Activated CD8-positive, alpha-beta memory T cell treated with anti-CD3 and anti-CD28 coated beads for 4 hours (primary cell): Measurements from ENCODE around the gene PCDHB10.
"Not testable (repeated sequence)": the region's sequence is repeated elsewhere in the genome, so short reads cannot be mapped to it uniquely, and the experiment has no call there.

Experiments
- DNase-seq, 2 donors: peaks; one replicate each; pipeline ENCODE4 v3.0.0-alpha.2; 2020; ENCODE audit warnings: low read depth in 2 of 2

The PCDHB10 gene

DNA sequence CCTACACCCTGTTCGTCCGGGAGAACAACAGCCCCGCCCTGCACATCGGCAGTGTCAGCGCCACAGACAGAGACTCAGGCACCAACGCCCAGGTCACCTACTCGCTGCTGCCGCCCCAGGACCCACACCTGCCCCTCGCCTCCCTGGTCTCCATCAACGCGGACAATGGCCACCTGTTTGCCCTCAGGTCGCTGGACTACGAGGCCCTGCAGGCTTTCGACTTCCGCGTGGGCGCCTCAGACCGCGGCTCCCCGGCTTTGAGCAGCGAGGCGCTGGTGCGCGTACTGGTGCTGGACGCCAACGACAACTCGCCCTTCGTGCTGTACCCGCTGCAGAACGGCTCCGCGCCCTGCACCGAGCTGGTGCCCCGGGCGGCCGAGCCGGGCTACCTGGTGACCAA is 3.5 kb upstream of the PCDHB10 start:
- not testable (repeated sequence) for DNase-seq

DNA sequence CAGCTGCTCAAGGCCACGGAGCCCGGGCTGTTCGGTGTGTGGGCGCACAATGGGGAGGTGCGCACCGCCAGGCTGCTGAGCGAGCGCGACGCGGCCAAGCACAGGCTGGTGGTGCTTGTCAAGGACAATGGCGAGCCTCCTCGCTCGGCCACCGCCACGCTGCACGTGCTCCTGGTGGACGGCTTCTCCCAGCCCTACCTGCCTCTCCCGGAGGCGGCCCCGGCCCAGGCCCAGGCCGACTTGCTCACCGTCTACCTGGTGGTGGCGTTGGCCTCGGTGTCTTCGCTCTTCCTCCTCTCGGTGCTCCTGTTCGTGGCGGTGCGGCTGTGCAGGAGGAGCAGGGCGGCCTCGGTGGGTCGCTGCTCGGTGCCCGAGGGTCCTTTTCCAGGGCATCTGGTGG is 3.0 kb upstream of the PCDHB10 start:
- not testable (repeated sequence) for DNase-seq

DNA sequence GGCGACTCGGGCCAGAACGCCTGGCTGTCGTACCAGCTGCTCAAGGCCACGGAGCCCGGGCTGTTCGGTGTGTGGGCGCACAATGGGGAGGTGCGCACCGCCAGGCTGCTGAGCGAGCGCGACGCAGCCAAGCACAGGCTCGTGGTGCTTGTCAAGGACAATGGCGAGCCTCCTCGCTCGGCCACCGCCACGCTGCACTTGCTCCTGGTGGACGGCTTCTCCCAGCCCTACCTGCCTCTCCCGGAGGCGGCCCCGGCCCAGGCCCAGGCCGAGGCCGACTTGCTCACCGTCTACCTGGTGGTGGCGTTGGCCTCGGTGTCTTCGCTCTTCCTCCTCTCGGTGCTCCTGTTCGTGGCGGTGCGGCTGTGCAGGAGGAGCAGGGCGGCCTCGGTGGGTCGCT is 2.2 kb downstream of the PCDHB10 start:
- not testable (repeated sequence) for DNase-seq

DNA sequence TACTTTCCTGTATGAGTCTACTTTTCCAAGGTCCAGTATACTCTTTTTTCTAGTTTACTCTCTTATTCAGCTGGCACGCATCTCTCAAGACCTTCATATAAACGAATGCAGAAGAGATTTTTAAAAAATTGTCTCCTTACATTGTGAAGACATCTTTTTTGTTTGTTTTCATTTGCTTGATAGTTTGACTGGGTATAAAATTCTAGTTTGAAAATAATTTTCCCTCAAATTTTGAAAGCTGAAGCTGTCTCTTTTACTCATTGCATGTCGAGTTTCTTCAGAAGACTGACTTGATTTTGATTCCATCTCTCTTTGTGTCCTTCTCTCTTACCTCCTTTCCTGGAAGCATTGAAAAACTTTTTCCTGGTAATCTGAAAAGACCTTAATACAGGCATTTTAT is 4.2 kb downstream of the PCDHB10 start:
- DNase-seq: no peak

DNA sequence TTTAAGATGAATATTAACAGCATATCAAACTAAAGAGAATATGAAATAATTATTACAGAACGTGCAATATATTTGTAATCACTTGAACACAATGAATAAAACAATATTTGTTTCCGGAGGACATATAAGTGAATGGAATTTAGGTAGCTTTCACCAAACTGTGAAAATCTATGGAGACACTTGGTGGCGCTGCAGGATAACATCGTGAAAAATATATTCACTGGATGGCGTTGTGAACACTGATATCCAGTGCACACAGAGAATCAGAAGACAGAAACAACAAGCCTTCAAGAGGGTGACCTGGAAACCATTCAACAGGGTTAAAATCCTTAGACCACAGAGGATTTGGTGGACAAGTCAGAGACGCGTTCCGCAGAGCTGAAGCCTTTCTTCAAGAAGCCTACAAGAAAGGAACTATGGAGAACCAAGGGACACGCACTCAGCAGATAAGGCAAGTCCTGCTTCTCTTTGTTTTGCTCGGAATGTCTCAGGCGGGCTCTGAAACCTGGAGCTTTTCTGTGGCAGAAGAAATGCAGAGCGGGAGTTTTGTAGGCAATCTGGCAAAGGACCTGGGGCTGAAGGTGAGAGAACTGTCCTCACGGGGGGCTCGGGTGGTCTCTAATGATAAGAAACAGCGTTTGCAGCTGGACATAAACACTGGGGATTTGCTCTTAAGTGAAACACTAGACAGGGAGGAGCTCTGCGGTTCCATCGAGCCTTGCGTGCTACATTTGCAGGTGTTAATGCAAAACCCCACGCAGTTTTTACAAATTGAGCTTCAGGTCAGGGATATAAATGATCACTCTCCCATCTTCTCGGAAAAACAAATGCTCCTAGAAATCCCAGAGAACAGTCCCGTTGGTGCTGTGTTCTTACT is 7.4 kb downstream of the PCDHB10 start, which contains the start of gene PCDHB11:
Gene PCDHB11, plus strand, starts transcription at position 269 of the 877 bp plus-strand sequence. Its CDS starts 148 bp downstream, at position 417.
- DNase-seq: no peak

DNA sequence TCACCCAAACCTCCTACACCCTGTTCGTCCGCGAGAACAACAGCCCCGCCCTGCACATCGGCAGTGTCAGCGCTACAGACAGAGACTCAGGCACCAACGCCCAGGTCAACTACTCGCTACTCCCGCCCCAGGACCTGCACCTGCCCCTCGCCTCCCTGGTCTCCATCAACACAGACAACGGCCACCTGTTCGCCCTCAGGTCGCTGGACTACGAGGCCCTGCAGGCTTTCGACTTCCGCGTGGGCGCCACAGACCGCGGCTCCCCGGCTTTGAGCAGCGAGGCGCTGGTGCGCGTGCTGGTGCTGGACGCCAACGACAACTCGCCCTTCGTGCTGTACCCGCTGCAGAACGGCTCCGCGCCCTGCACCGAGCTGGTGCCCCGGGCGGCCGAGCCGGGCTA is 9.0 kb downstream of the PCDHB10 start:
- DNase-seq: not testable (repeated sequence)

DNA sequence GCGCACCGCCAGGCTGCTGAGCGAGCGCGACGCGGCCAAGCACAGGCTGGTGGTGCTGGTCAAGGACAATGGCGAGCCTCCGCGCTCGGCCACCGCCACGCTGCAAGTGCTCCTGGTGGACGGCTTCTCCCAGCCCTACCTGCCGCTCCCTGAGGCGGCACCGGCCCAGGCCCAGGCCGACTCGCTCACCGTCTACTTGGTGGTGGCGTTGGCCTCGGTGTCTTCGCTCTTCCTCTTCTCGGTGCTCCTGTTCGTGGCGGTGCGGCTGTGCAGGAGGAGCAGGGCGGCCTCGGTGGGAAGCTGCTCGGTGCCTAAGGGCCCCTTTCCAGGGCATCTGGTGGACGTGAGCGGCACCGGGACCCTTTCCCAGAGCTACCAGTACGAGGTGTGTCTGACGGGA is 9.5 kb downstream of the PCDHB10 start:
- DNase-seq: not testable (repeated sequence)

DNA sequence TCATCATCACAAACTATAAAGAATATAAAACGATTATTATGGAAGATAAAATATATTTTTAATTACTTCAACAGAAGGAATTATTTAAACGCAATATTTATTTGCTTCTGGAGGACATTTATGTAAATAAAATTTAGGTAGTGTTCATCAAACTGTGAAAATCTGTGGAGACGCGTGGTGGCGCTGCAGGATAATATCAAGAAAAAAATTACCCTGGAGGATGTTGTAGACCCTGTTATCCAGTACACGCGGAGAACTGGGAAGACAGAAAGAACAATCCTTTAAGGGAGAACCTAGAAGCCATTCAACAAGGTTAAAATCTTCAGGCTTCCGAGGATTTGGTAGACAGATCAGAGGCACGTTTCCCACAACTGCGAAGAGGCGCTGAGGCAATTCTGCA is 16.3 kb downstream of the PCDHB10 start, which contains the start of gene PCDHB12:
Gene PCDHB12, plus strand, starts transcription at position 242 of the 400 bp plus-strand sequence. CDS start 189 bp downstream, outside the sequence.
- no peak for DNase-seq

DNA sequence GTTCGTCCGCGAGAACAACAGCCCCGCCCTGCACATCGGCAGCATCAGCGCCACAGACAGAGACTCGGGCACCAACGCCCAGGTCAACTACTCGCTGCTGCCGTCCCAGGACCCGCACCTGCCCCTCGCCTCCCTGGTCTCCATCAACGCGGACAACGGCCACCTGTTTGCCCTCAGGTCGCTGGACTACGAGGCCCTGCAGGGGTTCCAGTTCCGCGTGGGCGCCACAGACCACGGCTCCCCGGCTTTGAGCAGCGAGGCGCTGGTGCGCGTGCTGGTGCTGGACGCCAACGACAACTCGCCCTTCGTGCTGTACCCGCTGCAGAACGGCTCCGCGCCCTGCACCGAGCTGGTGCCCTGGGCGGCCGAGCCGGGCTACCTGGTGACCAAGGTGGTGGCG is 18.1 kb downstream of the PCDHB10 start:
- DNase-seq: not testable (repeated sequence)

DNA sequence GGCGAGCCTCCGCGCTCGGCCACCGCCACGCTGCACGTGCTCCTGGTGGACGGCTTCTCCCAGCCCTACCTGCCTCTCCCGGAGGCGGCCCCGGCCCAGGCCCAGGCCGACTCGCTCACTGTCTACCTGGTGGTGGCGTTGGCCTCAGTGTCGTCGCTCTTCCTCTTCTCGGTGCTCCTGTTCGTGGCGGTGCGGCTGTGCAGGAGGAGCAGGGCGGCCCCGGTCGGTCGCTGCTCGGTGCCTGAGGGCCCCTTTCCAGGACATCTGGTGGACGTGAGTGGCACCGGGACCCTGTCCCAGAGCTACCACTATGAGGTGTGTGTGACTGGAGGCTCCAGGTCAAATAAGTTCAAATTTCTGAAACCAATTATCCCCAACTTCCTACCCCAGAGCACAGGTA is 18.7 kb downstream of the PCDHB10 start:
- DNase-seq: not testable (repeated sequence)

DNA sequence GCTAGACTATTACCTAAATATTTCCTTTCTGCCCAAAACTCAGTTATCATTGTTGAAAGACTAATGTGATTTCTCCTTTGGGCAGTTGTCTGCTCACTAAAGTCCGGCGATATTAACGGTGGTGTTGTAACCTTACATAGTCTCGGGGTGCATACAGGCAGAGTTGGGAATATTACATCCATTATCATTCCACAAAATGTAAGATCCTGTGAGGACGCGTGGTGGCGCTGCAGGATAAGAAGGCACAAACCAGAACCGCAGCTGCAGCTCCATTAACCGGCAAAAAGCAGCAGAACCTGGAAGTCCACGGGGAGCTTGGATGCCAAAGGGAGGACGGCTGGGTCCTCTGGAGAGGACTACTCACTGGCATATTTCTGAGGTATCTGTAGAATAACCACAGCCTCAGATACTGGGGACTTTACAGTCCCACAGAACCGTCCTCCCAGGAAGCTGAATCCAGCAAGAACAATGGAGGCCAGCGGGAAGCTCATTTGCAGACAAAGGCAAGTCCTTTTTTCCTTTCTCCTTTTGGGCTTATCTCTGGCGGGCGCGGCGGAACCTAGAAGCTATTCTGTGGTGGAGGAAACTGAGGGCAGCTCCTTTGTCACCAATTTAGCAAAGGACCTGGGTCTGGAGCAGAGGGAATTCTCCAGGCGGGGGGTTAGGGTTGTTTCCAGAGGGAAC is 21.6 kb downstream of the PCDHB10 start, which contains the start of gene PCDHB13:
Gene PCDHB13, plus strand, starts transcription at position 264 of the 684 bp plus-strand sequence. Its CDS starts 205 bp downstream, at position 469.
- DNase-seq: not testable (repeated sequence)

DNA sequence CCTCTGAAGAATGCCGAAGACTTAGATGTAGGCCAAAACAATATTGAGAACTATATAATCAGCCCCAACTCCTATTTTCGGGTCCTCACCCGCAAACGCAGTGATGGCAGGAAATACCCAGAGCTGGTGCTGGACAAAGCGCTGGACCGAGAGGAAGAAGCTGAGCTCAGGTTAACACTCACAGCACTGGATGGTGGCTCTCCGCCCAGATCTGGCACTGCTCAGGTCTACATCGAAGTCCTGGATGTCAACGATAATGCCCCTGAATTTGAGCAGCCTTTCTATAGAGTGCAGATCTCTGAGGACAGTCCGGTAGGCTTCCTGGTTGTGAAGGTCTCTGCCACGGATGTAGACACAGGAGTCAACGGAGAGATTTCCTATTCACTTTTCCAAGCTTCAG is 22.4 kb downstream of the PCDHB10 start:
- DNase-seq: not testable (repeated sequence)

DNA sequence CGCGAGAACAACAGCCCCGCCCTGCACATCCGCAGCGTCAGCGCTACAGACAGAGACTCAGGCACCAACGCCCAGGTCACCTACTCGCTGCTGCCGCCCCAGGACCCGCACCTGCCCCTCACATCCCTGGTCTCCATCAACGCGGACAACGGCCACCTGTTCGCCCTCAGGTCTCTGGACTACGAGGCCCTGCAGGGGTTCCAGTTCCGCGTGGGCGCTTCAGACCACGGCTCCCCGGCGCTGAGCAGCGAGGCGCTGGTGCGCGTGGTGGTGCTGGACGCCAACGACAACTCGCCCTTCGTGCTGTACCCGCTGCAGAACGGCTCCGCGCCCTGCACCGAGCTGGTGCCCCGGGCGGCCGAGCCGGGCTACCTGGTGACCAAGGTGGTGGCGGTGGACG is 23.4 kb downstream of the PCDHB10 start:
- not testable (repeated sequence) for DNase-seq

DNA sequence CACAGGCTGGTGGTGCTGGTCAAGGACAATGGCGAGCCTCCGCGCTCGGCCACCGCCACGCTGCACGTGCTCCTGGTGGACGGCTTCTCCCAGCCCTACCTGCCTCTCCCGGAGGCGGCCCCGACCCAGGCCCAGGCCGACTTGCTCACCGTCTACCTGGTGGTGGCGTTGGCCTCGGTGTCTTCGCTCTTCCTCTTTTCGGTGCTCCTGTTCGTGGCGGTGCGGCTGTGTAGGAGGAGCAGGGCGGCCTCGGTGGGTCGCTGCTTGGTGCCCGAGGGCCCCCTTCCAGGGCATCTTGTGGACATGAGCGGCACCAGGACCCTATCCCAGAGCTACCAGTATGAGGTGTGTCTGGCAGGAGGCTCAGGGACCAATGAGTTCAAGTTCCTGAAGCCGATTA is 23.9 kb downstream of the PCDHB10 start:
- not testable (repeated sequence) for DNase-seq

DNA sequence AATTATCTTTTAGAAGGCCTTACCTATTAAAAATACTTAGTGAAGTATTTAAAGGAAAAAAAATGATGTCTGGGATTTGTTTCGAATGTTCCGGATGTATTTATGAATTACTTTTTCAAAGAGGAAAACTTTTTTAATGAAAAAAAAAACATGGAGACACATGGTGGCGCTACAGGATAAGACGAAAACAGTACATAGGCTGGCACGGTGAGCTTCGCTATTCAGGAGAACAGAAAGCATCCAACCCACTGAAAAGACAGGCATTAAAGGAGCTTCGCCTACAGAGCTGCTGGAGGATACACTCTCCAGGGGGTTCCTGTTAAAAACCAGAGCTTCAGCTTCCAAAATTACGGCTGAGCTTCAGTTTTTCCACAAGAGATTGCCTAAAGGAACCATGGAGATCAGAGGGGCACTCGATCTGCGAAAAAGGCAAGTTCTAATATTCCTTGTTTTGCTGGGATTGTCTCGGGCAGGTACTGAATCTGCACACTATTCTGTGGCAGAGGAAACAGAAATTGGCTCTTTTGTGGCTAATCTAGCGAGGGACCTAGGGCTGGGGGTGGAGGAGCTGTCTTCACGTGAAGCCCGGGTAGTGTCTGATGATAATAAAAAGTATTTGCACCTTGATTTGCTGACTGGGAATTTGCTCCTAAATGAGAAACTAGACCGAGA is 31.1 kb downstream of the PCDHB10 start, which contains the start of gene PCDHB14:
Gene PCDHB14, plus strand, starts transcription at position 232 of the 672 bp plus-strand sequence. Its CDS starts 163 bp downstream, at position 395.
- DNase-seq: no peak

DNA sequence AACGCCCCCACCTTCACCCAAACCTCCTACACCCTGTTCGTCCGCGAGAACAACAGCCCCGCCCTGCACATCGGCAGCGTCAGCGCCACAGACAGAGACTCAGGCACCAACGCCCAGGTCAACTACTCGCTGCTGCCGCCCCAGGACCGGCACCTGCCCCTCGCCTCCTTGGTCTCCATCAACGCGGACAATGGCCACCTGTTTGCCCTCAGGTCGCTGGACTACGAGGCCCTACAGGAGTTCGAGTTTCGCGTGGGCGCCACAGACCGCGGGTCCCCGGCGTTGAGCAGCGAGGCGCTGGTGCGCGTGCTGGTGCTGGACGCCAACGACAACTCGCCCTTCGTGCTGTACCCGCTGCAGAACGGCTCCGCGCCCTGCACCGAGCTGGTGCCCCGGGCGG is 32.7 kb downstream of the PCDHB10 start:
- not testable (repeated sequence) for DNase-seq

DNA sequence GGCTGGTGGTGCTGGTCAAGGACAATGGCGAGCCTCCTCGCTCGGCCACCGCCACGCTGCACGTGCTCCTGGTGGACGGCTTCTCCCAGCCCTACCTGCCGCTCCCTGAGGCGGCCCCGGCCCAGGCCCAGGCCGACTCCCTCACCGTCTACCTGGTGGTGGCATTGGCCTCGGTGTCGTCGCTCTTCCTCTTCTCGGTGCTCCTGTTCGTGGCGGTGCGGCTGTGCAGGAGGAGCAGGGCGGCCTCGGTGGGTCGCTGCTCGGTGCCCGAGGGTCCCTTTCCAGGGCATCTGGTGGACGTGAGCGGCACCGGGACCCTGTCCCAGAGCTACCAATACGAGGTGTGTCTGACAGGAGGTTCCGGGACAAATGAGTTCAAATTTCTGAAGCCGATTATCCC is 33.3 kb downstream of the PCDHB10 start:
- DNase-seq: not testable (repeated sequence)

DNA sequence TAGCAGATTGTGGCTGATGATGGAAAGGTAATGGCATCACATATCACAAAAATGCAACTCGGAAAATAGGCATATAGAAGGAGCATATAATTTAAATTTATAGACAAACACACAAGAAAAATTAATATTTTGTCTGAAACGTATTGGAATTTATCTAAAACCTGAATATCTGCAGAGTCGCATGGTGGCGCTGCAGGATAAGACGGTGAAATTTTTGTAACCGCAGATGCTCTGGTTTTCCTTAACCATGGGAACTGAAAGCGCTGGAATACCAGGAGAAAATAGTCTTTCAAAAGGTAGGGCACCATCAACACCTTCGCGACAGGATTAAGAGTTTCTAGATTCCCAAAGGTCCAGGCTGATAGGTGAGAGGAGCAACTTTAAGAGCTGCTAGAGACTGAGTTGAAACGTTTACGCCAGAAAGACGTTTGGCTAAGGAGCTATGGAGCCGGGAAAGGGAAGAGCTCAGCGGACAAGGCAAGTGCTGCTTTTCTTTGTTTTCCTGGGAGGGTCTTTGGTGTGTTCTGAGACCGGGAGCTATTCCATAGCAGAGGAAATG is 42.0 kb downstream of the PCDHB10 start:
- DNase-seq: no peak

DNA sequence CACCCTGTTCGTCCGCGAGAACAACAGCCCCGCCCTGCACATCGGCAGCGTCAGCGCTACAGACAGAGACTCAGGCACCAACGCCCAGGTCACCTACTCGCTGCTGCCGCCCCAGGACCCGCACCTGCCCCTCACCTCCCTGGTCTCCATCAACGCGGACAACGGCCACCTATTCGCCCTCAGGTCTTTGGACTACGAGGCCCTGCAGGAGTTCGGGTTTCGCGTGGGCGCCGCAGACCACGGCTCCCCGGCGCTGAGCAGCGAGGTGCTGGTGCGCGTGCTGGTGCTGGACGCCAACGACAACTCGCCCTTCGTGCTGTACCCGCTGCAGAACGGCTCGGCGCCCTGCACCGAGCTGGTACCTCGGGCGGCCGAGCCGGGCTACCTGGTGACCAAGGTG is 43.8 kb downstream of the PCDHB10 start:
- DNase-seq: not testable (repeated sequence)

DNA sequence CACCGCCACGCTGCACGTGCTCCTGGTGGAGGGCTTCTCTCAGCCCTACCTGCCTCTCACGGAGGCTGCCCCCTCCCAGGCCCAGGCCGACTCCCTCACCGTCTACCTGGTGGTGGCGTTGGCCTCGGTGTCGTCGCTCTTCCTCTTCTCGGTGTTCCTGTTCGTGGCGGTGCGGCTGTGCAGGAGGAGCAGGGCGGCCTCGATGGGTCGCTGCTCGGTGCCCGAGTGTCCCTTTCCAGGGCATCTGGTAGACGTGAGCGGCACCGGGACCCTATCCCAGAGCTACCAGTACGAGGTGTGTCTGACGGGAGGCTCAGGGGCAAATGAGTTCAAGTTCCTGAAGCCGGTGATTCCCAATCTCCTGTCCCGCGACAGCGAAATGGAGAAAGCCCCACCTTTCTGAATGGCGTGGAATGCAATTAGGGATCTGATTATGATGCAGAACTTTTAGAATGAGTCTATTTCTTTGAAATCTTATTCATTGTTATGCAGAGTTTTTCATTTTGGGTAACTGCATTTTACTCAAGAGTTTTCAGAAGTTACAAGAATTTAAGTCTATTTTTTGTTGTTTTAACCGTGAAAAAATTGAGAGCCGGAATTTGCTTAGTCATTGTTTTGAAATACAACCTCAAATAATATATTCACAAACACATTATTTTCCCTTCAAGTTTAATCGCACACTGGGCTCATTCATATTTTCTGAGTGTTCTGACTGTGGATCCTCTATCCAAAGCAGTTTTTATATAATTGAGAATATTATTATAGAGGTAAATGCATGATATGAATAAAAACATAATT is 44.6 kb downstream of the PCDHB10 start:
- no peak for DNase-seq

DNA sequence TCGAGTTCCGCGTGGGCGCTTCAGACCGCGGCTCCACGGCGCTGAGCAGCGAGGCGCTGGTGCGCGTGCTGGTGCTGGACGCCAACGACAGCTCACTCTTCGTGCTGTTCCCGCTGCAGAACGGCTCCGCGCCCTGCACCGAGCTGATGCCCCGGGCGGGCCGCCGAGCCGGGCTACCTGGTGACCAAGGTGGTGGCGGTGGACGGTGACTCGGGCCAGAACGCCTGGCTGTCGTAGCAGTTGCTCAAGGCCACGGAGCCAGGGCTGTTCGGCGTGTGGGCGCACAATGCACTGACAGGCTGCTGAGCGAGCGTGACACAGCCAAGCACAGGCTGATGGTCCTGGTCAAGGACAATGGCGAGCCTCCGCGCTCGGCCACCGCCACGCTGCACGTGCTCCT is 49.3 kb downstream of the PCDHB10 start:
- no peak for DNase-seq
